H1 (cell line): ENCODE data around the gene DDX60. TPM values are rescaled to one million over a fixed set of nuclear protein-coding genes. Genes with fewer than 3 reads are reported as not detected.

Source experiments
- CBX5 ChIP-seq: fragments of 300-800, 300-1000 bp; sonication (generic); IDR thresholded peaks from 2 replicates; pipeline ENCODE4 v1.7.1; 2016; ENCODE audit warnings: antibody characterized with exemption, low read length, low read depth
- JUN ChIP-seq: IDR thresholded peaks from 2 replicates; pipeline ENCODE4 v1.6.1; 2011; ENCODE audit warnings: low read depth, mild to moderate bottlenecking, improper control_type of control experiment, low read length
- POLR2AphosphoS5 ChIP-seq: IDR thresholded peaks from 2 replicates; pipeline ENCODE4 v1.6.1; 2011; ENCODE audit warnings: low read depth, low read length
- polyA plus RNA-seq, 7 experiments: library from polyadenylated mRNA; depleted of rRNA in 3 of 7; stranded (reverse) in 5 of 7; unstranded in 2 of 7; fragments of >200 nt in 5 of 7; fragments of 200-250 nt in 2 of 7; gene quantifications; 1 replicate in 5 of 7; 2 replicates in 1 of 7; 4 replicates in 1 of 7; pipeline versions ENCODE4 v1.2.1 to v1.2.3, GENCODE V29; 2011 to 2013; ENCODE audit warnings: missing spikeins in 2 of 7, mixed read lengths in 2 of 7
- total RNA-seq: library from RNA; stranded (reverse); fragmentation: NEBNext Ultra II Directional; extraction: Animal tissue kit (Norgen Biotek cat#: 25700); gene quantifications from 2 replicates; pipeline ENCODE4 v1.2.1, GENCODE V29; 2021
- TF ChIP-seq, protein P1 (sequence below): IDR thresholded peaks from 2 replicates; pipeline ENCODE4 v1.6.1; 2011; ENCODE audit warnings: low read length, improper control_type of control experiment

DDX60 gene
- total and polyA plus RNA-seq, 2 of the 8 experiments (the other 6 are each of a cell fraction or from before 2014, with no cell fraction given) = 1.00 to 1.6 TPM

DNA sequence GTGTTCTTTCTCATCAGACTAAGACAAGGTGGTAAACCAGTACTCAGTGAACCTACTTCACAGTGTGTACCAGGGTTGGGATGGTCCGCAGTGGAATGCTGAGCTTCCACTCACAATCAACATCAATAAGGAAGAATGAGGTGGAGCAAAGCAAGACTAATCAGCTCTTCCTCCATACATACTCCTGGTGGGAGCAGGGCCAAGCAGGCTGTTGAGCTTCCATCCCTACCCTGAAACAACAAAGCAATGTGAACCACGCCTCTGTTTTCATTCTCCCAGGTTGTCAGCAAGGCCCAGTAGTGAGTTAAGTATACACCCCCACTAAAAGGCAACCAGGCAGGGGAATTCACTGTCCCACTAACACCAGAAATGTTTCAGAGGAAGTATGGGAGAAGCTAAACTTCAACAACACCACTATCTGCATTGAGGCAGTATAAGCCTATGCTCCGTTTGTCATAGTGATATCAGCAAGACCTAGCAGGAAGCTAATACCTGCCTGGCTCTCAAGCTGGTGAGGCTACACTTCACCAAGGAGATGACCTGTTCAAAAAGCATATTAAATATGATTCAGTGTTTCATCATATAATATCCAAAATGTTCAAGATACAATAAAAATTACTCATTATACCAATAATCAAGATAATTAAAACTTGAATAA is 109.5 kb downstream of the DDX60 start (continued):
- TF ChIP-seq, protein P1, sequence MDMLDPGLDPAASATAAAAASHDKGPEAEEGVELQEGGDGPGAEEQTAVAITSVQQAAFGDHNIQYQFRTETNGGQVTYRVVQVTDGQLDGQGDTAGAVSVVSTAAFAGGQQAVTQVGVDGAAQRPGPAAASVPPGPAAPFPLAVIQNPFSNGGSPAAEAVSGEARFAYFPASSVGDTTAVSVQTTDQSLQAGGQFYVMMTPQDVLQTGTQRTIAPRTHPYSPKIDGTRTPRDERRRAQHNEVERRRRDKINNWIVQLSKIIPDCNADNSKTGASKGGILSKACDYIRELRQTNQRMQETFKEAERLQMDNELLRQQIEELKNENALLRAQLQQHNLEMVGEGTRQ = no peak
- TF ChIP-seq JUN (no peak), CBX5 (no peak), POLR2AphosphoS5 (no peak)
- TF ChIP-seq, all 59 proteins: peak for 0
